H9 (cell line): Measurements from ENCODE around the gene NRG3. TPM values are rescaled to one million over a fixed set of nuclear protein-coding genes. Genes with fewer than 3 reads are reported as not detected.
"Not testable (repeated sequence)": the region's sequence is repeated elsewhere in the genome, so short reads cannot be mapped to it uniquely, and the experiment has no call there.

Experiments
- DNase-seq: peaks from one replicate; pipeline ENCODE4 v3.0.0-alpha.2; 2017
- H2AFZ ChIP-seq: one replicate; pipeline ENCODE4 v1.6.1; 2013; ENCODE audit warnings: mild to moderate bottlenecking, low read length, control low read depth, moderate library complexity
- H2AK5ac ChIP-seq: 2 replicates; pipeline ENCODE4 v1.6.1; 2013; ENCODE audit warnings: low read length, control low read depth, mixed read lengths; ENCODE audit not compliant: insufficient read length
- H2BK120ac ChIP-seq: one replicate; pipeline ENCODE4 v1.6.1; 2013; ENCODE audit warnings: low read depth, mild to moderate bottlenecking, low read length, control low read depth, inconsistent platforms; ENCODE audit not compliant: poor library complexity, severe bottlenecking
- H2BK12ac ChIP-seq: 2 replicates; pipeline ENCODE4 v1.6.1; 2013; ENCODE audit warnings: low read length, control low read depth, mixed read lengths, low read depth; ENCODE audit not compliant: insufficient read length
- H2BK15ac ChIP-seq: 2 replicates; pipeline ENCODE4 v1.6.1; 2013; ENCODE audit warnings: low read depth, low read length, control low read depth
- H2BK20ac ChIP-seq: one replicate; pipeline ENCODE4 v1.6.1; 2013; ENCODE audit warnings: low read depth, mild to moderate bottlenecking, low read length, control low read depth, inconsistent platforms; ENCODE audit not compliant: poor library complexity, severe bottlenecking
- H2BK5ac ChIP-seq: 2 replicates; pipeline ENCODE4 v1.6.1; 2013; ENCODE audit warnings: low read length, control low read depth, mixed read lengths; ENCODE audit not compliant: insufficient read length
- H3K14ac ChIP-seq: 2 replicates; pipeline ENCODE4 v1.6.1; 2013; ENCODE audit warnings: low read length, control low read depth; ENCODE audit not compliant: insufficient read depth
- H3K18ac ChIP-seq: 2 replicates; pipeline ENCODE4 v1.6.1; 2013; ENCODE audit warnings: low read depth, mild to moderate bottlenecking, mixed read lengths, low read length, control low read depth; ENCODE audit not compliant: insufficient read length
- H3K23ac ChIP-seq: 2 replicates; pipeline ENCODE4 v1.6.1; 2013; ENCODE audit warnings: low read length, control low read depth, mixed read lengths, low read depth; ENCODE audit not compliant: insufficient read length
- H3K23me2 ChIP-seq: 2 replicates; pipeline ENCODE4 v1.6.1; 2013; ENCODE audit warnings: low read depth, mild to moderate bottlenecking, mixed read lengths, low read length, control low read depth; ENCODE audit not compliant: insufficient read length, poor library complexity, severe bottlenecking
- H3K27ac ChIP-seq: 2 replicates; pipeline ENCODE4 v1.5.1; 2013; ENCODE audit warnings: low read length, control low read depth, mixed read lengths, low read depth; ENCODE audit not compliant: insufficient read length
- H3K27me3 ChIP-seq: 2 replicates; pipeline ENCODE4 v1.6.1; 2013; ENCODE audit warnings: low read length, control low read depth, inconsistent platforms; ENCODE audit not compliant: insufficient read depth
- H3K4ac ChIP-seq: 2 replicates; pipeline ENCODE4 v1.6.1; 2013; ENCODE audit warnings: low read depth, mild to moderate bottlenecking, control low read depth, inconsistent platforms, low read length, moderate library complexity
- H3K4me1 ChIP-seq: 2 replicates; pipeline ENCODE4 v1.6.1; 2013; ENCODE audit warnings: low read length, control low read depth, inconsistent platforms; ENCODE audit not compliant: insufficient read depth
- H3K4me2 ChIP-seq: 2 replicates; pipeline ENCODE4 v1.6.1; 2013; ENCODE audit warnings: low read length, control low read depth, mixed read lengths; ENCODE audit not compliant: insufficient read length, insufficient read depth
- H3K56ac ChIP-seq: 2 replicates; pipeline ENCODE4 v1.6.1; 2013; ENCODE audit warnings: low read depth, mild to moderate bottlenecking, mixed read lengths, low read length, control low read depth; ENCODE audit not compliant: insufficient read length
- H3K79me1 ChIP-seq: 2 replicates; pipeline ENCODE4 v1.6.1; 2013; ENCODE audit warnings: low read depth, mild to moderate bottlenecking, moderate library complexity, low read length, control low read depth, inconsistent platforms; ENCODE audit not compliant: insufficient read depth, poor library complexity, severe bottlenecking
- H3K79me2 ChIP-seq: 2 replicates; pipeline ENCODE4 v1.6.1; 2013; ENCODE audit warnings: low read length, control low read depth, inconsistent platforms; ENCODE audit not compliant: insufficient read depth
- H3K9ac ChIP-seq: 2 replicates; pipeline ENCODE4 v1.6.1; 2013; ENCODE audit warnings: low read length, control low read depth, mixed read lengths; ENCODE audit not compliant: insufficient read length; ENCODE audit errors: extremely low read depth
- H3K9me3 ChIP-seq: one replicate; pipeline ENCODE4 v1.6.1; 2013; ENCODE audit warnings: low read depth, low read length, inconsistent platforms; ENCODE audit not compliant: control insufficient read depth
- H3T11ph ChIP-seq: one replicate; pipeline ENCODE4 v1.6.1; 2013; ENCODE audit warnings: mild to moderate bottlenecking, low read length, control low read depth, inconsistent platforms
- H4K20me1 ChIP-seq: one replicate; pipeline ENCODE4 v1.6.1; 2013; ENCODE audit not compliant: control insufficient read depth, insufficient read length, insufficient read depth
- H4K5ac ChIP-seq: 2 replicates; pipeline ENCODE4 v1.6.1; 2013; ENCODE audit warnings: low read depth, mild to moderate bottlenecking, mixed read lengths, low read length, control low read depth; ENCODE audit not compliant: insufficient read length
- H4K8ac ChIP-seq: replicated peaks from 2 replicates; pipeline ENCODE4 v1.6.1; 2013; ENCODE audit warnings: low read length, control low read depth, mixed read lengths, low read depth; ENCODE audit not compliant: insufficient read length
- H4K91ac ChIP-seq: 2 replicates; pipeline ENCODE4 v1.6.1; 2013; ENCODE audit warnings: low read depth, mild to moderate bottlenecking, moderate library complexity, mixed read lengths, low read length, control low read depth; ENCODE audit not compliant: insufficient read length
- H3K27ac Mint-ChIP-seq, 3 experiments: 2 replicates in 2 of 3; 3 replicates in 1 of 3; pipeline ENCODE4 v1.8.0; 2020 to 2021; ENCODE audit warnings: mixed read lengths in 3 of 3, mild to moderate bottlenecking in 1 of 3, moderate library complexity in 1 of 3
- H3K27me3 Mint-ChIP-seq: 2 replicates; pipeline ENCODE4 v1.8.0; 2021; ENCODE audit warnings: low read depth, mild to moderate bottlenecking, moderate library complexity, mixed read lengths
- H3K36me3 Mint-ChIP-seq, 3 experiments: 2 replicates in 2 of 3; 3 replicates in 1 of 3; pipeline ENCODE4 v1.8.0; 2020 to 2021; ENCODE audit warnings: low read depth in 3 of 3, mixed read lengths in 3 of 3; ENCODE audit not compliant: insufficient read depth in 1 of 3
- H3K4me1 Mint-ChIP-seq, 2 experiments: 2 replicates each; pipeline ENCODE4 v1.8.0; 2020; ENCODE audit warnings: mixed read lengths in 2 of 2
- H3K4me3 Mint-ChIP-seq, 2 experiments: 2 replicates in 1 of 2; 3 replicates in 1 of 2; pipeline ENCODE4 v1.8.0; 2020 to 2021; ENCODE audit warnings: mild to moderate bottlenecking in 2 of 2, mixed read lengths in 2 of 2, moderate library complexity in 1 of 2
- H3K9me3 Mint-ChIP-seq, 2 experiments: 2 replicates in 1 of 2; 3 replicates in 1 of 2; pipeline ENCODE4 v1.8.0; 2020; ENCODE audit warnings: mild to moderate bottlenecking in 2 of 2, mixed read lengths in 2 of 2, moderate library complexity in 1 of 2
- WGBS: extraction: QIAGEN DNeasy Blood & Tissue Kit; methylation state at CpG from one replicate; pipeline ENCODE4 v1.1.7; 2013; ENCODE audit warnings: missing lambda C conversion rate, low lambda C conversion rate, mixed read lengths; ENCODE audit not compliant: insufficient read length; ENCODE audit errors: extremely low coverage; 5-methylcytosine and 5-hydroxymethylcytosine counted together
- total RNA-seq: library from RNA; stranded (reverse); gene quantifications from 2 replicates; pipeline ENCODE4 v1.2.1, GENCODE V29; 2021

NRG3 gene
- total RNA-seq, 1 experiment from 2014 or later, result 1.6 TPM

- H2BK15ac ChIP-seq, H3K56ac ChIP-seq, H4K5ac ChIP-seq, H3K23ac ChIP-seq, H3K27ac ChIP-seq, H4K20me1 ChIP-seq, H3T11ph ChIP-seq, H3K9me3 ChIP-seq, H3K27me3 ChIP-seq, H2BK5ac ChIP-seq, H3K27me3 Mint-ChIP-seq, DNase-seq, H3K79me1 ChIP-seq, H3K23me2 ChIP-seq, H3K18ac ChIP-seq, H3K4me1 ChIP-seq, H3K4ac ChIP-seq, H2BK120ac ChIP-seq, H4K91ac ChIP-seq, H2AFZ ChIP-seq, H3K79me2 ChIP-seq, H3K4me3 Mint-ChIP-seq, H3K14ac ChIP-seq, H2BK12ac ChIP-seq, H2AK5ac ChIP-seq, H3K9ac ChIP-seq, H3K4me2 ChIP-seq, H4K8ac ChIP-seq, H2BK20ac ChIP-seq: not testable (repeated sequence)
- peaks cover 0 to 12% (median 10%) of the 10 kb centered on the region in 3 experiments; a peak in 5 of 7 replicates for H3K36me3 Mint-ChIP-seq
- peak overlapping the region in 1 of 3 experiments; percentile 30; a peak in 1 of 7 replicates for H3K27ac Mint-ChIP-seq
- peaks cover 8 to 13% of the 10 kb centered on the region in 2 experiments; a peak in 3 of 5 replicates for H3K9me3 Mint-ChIP-seq
- peaks cover 12 to 17% of the 10 kb centered on the region in 2 experiments for H3K4me1 Mint-ChIP-seq
- no CpG with 5 or more reads among the region's 6 CpGs for whole genome bisulfite sequencing
Observed at GRCh38 chr10:82678451-82678850, 803.5 kb downstream of the NRG3 start.
